Endodermal cell (in vitro differentiated cells): ENCODE measurements around the gene NINJ2. TPM values are rescaled to one million over a fixed set of nuclear protein-coding genes. Genes with fewer than 3 reads are reported as not detected.
A peak's percentile ranks its signal among the peaks of the same experiment; 100 is the strongest.

Experiments
- DNase-seq: peaks from one replicate; pipeline ENCODE4 v3.0.0-alpha.2; 2017
- H3K27ac ChIP-seq: 2 replicates; pipeline ENCODE4 v1.5.1; 2013; ENCODE audit warnings: mild to moderate bottlenecking, low read depth, low read length, moderate library complexity
- H3K27me3 ChIP-seq: 2 replicates; pipeline ENCODE4 v1.6.1; 2013; ENCODE audit warnings: mild to moderate bottlenecking, low read length, moderate library complexity; ENCODE audit not compliant: insufficient read depth, control insufficient read depth, poor library complexity, severe bottlenecking
- H3K36me3 ChIP-seq: 2 replicates; pipeline ENCODE4 v1.7.0; 2013; ENCODE audit warnings: mild to moderate bottlenecking, low read length, moderate library complexity; ENCODE audit not compliant: control insufficient read depth, insufficient read depth
- H3K4me1 ChIP-seq: one replicate; pipeline ENCODE4 v1.7.0; 2013; ENCODE audit warnings: low read length; ENCODE audit not compliant: control insufficient read depth, insufficient read depth
- H3K4me3 ChIP-seq: 2 replicates; pipeline ENCODE4 v1.5.1; 2013; ENCODE audit warnings: mild to moderate bottlenecking, low read length, moderate library complexity
- H3K9ac ChIP-seq: 2 replicates; pipeline ENCODE4 v1.6.1; 2013; ENCODE audit warnings: mild to moderate bottlenecking, low read length, moderate library complexity; ENCODE audit not compliant: poor library complexity, severe bottlenecking; ENCODE audit errors: extremely low read depth
- H3K9me3 ChIP-seq: 2 replicates; pipeline ENCODE4 v1.6.1; 2013; ENCODE audit warnings: mild to moderate bottlenecking, low read length, moderate library complexity; ENCODE audit not compliant: control insufficient read depth
- H3K27ac Mint-ChIP-seq: 2 replicates; pipeline ENCODE4 v1.8.0; 2020; ENCODE audit warnings: mixed read lengths
- H3K27me3 Mint-ChIP-seq: 2 replicates; pipeline ENCODE4 v1.8.0; 2021; ENCODE audit warnings: mild to moderate bottlenecking, mixed read lengths; ENCODE audit not compliant: insufficient read depth
- H3K36me3 Mint-ChIP-seq: 2 replicates; pipeline ENCODE4 v1.8.0; 2020; ENCODE audit warnings: low read depth, mixed read lengths
- H3K4me1 Mint-ChIP-seq: 2 replicates; pipeline ENCODE4 v1.8.0; 2020; ENCODE audit warnings: mixed read lengths
- H3K4me3 Mint-ChIP-seq: 2 replicates; pipeline ENCODE4 v1.8.0; 2020; ENCODE audit warnings: mild to moderate bottlenecking, moderate library complexity, mixed read lengths
- H3K9me3 Mint-ChIP-seq: 2 replicates; pipeline ENCODE4 v1.8.0; 2020; ENCODE audit warnings: mild to moderate bottlenecking, mixed read lengths
- CTCF ChIP-seq: fragments of 200-600 bp; sonication (generic); conservative IDR thresholded peaks from 2 replicates; pipeline ENCODE4 v1.5.0; 2021; ENCODE audit warnings: antibody characterized with exemption, mild to moderate bottlenecking
- WGBS, 2 experiments: methylation state at CpG; one replicate each; pipeline versions ENCODE4 v1.1.5 to v1.1.7; 2013; ENCODE audit warnings: missing lambda C conversion rate in 2 of 2, mixed read lengths in 1 of 2; ENCODE audit not compliant: insufficient coverage in 1 of 2, insufficient read length in 1 of 2; 5-methylcytosine and 5-hydroxymethylcytosine counted together
- total RNA-seq, 2 donors: library from RNA; stranded (reverse); fragmentation: NEBNext Ultra II Directional in 1 of 2; extraction: Animal tissue kit (Norgen Biotek cat#: 25700) in 1 of 2; gene quantifications; 2 replicates in 1 of 2; 3 replicates in 1 of 2; pipeline ENCODE4 v1.2.1, GENCODE V29; 2021

Gene NINJ2
- total RNA-seq, 2 donors from 2014 or later = 0.73 to 5.1 TPM

GRCh38 chr12:588646-589045 lies 74.6 kb downstream of the NINJ2 start:
- H3K27me3 Mint-ChIP-seq = no peaks in the 10 kb centered on the region
- Histone ChIP-seq H3K36me3 (no peaks in the 10 kb centered on the region), H3K4me1 (no peaks in the 10 kb centered on the region), H3K4me3 (no peak overlapping the region), H3K9me3 (peaks cover 6% of the 10 kb centered on the region), H3K27me3 (no peaks in the 10 kb centered on the region), H3K27ac (no peak overlapping the region), H3K9ac (no peak overlapping the region)
- DNase-seq = no peak
- H3K4me3 Mint-ChIP-seq = no peak overlapping the region
- H3K4me1 Mint-ChIP-seq = peaks cover 6% of the 10 kb centered on the region
- TF ChIP-seq CTCF = no peak
- H3K9me3 Mint-ChIP-seq = peaks cover 3% of the 10 kb centered on the region
- no peaks in the 10 kb centered on the region for H3K36me3 Mint-ChIP-seq
- H3K27ac Mint-ChIP-seq = no peak overlapping the region
- WGBS, 2 experiments = 90 to 96% methylated on average over 3 to 4 of the region's 4 CpGs

GRCh38 chr12:588024-588322 lies 75.3 kb downstream of the NINJ2 start:
- Mint-ChIP-seq H3K27me3 (no peaks in the 10 kb centered on the region), H3K4me3 (no peak overlapping the region), H3K9me3 (peaks cover 3% of the 10 kb centered on the region), H3K27ac (no peak overlapping the region), H3K36me3 (no peaks in the 10 kb centered on the region), H3K4me1 (peaks cover 6% of the 10 kb centered on the region)
- Histone ChIP-seq H3K36me3 (no peaks in the 10 kb centered on the region), H3K9me3 (peaks cover 6% of the 10 kb centered on the region), H3K4me3 (no peak overlapping the region), H3K9ac (no peak overlapping the region), H3K27ac (no peak overlapping the region), H3K4me1 (no peaks in the 10 kb centered on the region), H3K27me3 (no peaks in the 10 kb centered on the region)
- peak; percentile 15 for DNase-seq
- TF ChIP-seq CTCF = no peak
- WGBS, 2 experiments = 96 to 100% methylated on average over 6 to 10 of the region's 10 CpGs

GRCh38 chr12:587132-588023 lies 75.9 kb downstream of the NINJ2 start:
- peaks cover 3% of the 10 kb centered on the region for H3K9me3 Mint-ChIP-seq
- DNase-seq = peak; percentile 33
- no peak overlapping the region for H3K27ac Mint-ChIP-seq
- no peak overlapping the region for H3K9ac ChIP-seq
- H3K4me3 Mint-ChIP-seq = no peak overlapping the region
- H3K36me3 ChIP-seq = no peaks in the 10 kb centered on the region
- no peak overlapping the region for H3K27ac ChIP-seq
- H3K27me3 Mint-ChIP-seq = no peaks in the 10 kb centered on the region
- no peak overlapping the region for H3K4me3 ChIP-seq
- H3K4me1 ChIP-seq = no peaks in the 10 kb centered on the region
- H3K36me3 Mint-ChIP-seq = no peaks in the 10 kb centered on the region
- 84 to 97% methylated on average over 8 to 17 of the region's 18 CpGs for WGBS, 2 experiments
- H3K9me3 ChIP-seq = peaks cover 6% of the 10 kb centered on the region
- no peak for TF ChIP-seq CTCF
- peaks cover 6% of the 10 kb centered on the region for H3K4me1 Mint-ChIP-seq
- no peaks in the 10 kb centered on the region for H3K27me3 ChIP-seq
